OCI-LY3 (cell line): Measurements from ENCODE around the gene CUZD1.

ENCODE experiments used
- H2AFZ ChIP-seq: fragments of 200-600, 300-600 bp; shearing (Covaris generic); 2 replicates; pipeline ENCODE4 v1.6.0; 2014; ENCODE audit warnings: antibody characterized with exemption, low read depth, low read length
- H3K27ac ChIP-seq: fragments of 200-600, 300-600 bp; sonication (generic); 2 replicates; pipeline ENCODE4 v1.5.1; 2014; ENCODE audit warnings: mild to moderate bottlenecking, low read length, moderate library complexity, mixed read lengths
- H3K27me3 ChIP-seq: fragments of 200-600, 300-600 bp; sonication (generic); 2 replicates; pipeline ENCODE4 v1.6.1; 2014; ENCODE audit warnings: low read depth, low read length, mixed read lengths
- H3K36me3 ChIP-seq: fragments of 200-600, 300-600 bp; sonication (generic); replicated peaks from 2 replicates; pipeline ENCODE3; 2014; ENCODE audit warnings: low read depth, low read length, mixed read lengths
- H3K4me1 ChIP-seq: fragments of 300-600, 200-600 bp; sonication (generic); 2 replicates; pipeline ENCODE4 v1.6.1; 2014; ENCODE audit warnings: low read length, mixed read lengths
- H3K4me2 ChIP-seq: fragments of 200-600, 300-600 bp; sonication (generic); 2 replicates; pipeline ENCODE4 v1.6.1; 2014; ENCODE audit warnings: low read length, mixed read lengths
- H3K4me3 ChIP-seq: fragments of 300-600, 200-600 bp; sonication (generic); 2 replicates; pipeline ENCODE4 v1.5.1; 2014; ENCODE audit warnings: antibody characterized with exemption, mild to moderate bottlenecking, low read length, moderate library complexity
- H3K79me2 ChIP-seq: fragments of 300-600, 200-600 bp; shearing (Covaris generic); 2 replicates; pipeline ENCODE4 v1.6.1; 2014; ENCODE audit warnings: mild to moderate bottlenecking, low read length, mixed read lengths
- H3K9ac ChIP-seq: fragments of 300-600, 200-600 bp; shearing (Covaris generic); 2 replicates; pipeline ENCODE4 v1.6.0; 2014; ENCODE audit warnings: mild to moderate bottlenecking, low read length, moderate library complexity
- H3K9me3 ChIP-seq: fragments of 200-600, 300-600 bp; shearing (Covaris generic); 2 replicates; pipeline ENCODE4 v1.6.1; 2014; ENCODE audit warnings: low read length, mixed read lengths; ENCODE audit not compliant: insufficient read depth
- H4K20me1 ChIP-seq: fragments of 200-600, 300-600 bp; sonication (generic); 2 replicates; pipeline ENCODE4 v1.6.1; 2016; ENCODE audit warnings: low read length, mixed read lengths; ENCODE audit not compliant: insufficient read depth
- EZH2phosphoT487 ChIP-seq: fragments of 200-600 bp; shearing (Covaris generic); IDR thresholded peaks from 2 replicates; pipeline ENCODE4 v1.6.1; 2018; ENCODE audit warnings: antibody characterized with exemption, mixed run types, low read depth
- TF ChIP-seq, protein P1 (sequence below): fragments of 200-600, 300-600 bp; sonication (generic); IDR thresholded peaks from 2 replicates; pipeline ENCODE4 v1.5.1; 2014; ENCODE audit warnings: antibody characterized with exemption, low read length, low read depth

The CUZD1 gene

GRCh38 chr10:122838880-122839279, 6.8 kb downstream of the CUZD1 start:
- Histone ChIP-seq H3K79me2 (no peaks in the 10 kb centered on the region), H2AFZ (no peak overlapping the region), H4K20me1 (no peaks in the 10 kb centered on the region), H3K9me3 (no peaks in the 10 kb centered on the region), H3K27me3 (no peaks in the 10 kb centered on the region), H3K4me2 (no peak overlapping the region), H3K4me3 (no peak overlapping the region), H3K9ac (no peak overlapping the region), H3K36me3 (peaks cover 9% of the 10 kb centered on the region), H3K4me1 (no peaks in the 10 kb centered on the region), H3K27ac (no peak overlapping the region)
- no peak for TF ChIP-seq EZH2phosphoT487
- TF ChIP-seq, protein P1, sequence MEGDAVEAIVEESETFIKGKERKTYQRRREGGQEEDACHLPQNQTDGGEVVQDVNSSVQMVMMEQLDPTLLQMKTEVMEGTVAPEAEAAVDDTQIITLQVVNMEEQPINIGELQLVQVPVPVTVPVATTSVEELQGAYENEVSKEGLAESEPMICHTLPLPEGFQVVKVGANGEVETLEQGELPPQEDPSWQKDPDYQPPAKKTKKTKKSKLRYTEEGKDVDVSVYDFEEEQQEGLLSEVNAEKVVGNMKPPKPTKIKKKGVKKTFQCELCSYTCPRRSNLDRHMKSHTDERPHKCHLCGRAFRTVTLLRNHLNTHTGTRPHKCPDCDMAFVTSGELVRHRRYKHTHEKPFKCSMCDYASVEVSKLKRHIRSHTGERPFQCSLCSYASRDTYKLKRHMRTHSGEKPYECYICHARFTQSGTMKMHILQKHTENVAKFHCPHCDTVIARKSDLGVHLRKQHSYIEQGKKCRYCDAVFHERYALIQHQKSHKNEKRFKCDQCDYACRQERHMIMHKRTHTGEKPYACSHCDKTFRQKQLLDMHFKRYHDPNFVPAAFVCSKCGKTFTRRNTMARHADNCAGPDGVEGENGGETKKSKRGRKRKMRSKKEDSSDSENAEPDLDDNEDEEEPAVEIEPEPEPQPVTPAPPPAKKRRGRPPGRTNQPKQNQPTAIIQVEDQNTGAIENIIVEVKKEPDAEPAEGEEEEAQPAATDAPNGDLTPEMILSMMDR, result no peak

GRCh38 chr10:122835908-122836307, 9.7 kb downstream of the CUZD1 start:
- no peaks in the 10 kb centered on the region for H3K27me3 ChIP-seq
- no peak overlapping the region for H2AFZ ChIP-seq
- H3K27ac ChIP-seq, result no peak overlapping the region
- no peak overlapping the region for H3K4me3 ChIP-seq
- no peak for TF ChIP-seq EZH2phosphoT487
- TF ChIP-seq, protein P1, result no peak
- H4K20me1 ChIP-seq, result no peaks in the 10 kb centered on the region
- no peak overlapping the region for H3K4me2 ChIP-seq
- H3K36me3 ChIP-seq, result peaks cover 18% of the 10 kb centered on the region
- H3K4me1 ChIP-seq, result no peaks in the 10 kb centered on the region
- no peaks in the 10 kb centered on the region for H3K79me2 ChIP-seq
- no peaks in the 10 kb centered on the region for H3K9me3 ChIP-seq
- H3K9ac ChIP-seq, result no peak overlapping the region

DNA sequence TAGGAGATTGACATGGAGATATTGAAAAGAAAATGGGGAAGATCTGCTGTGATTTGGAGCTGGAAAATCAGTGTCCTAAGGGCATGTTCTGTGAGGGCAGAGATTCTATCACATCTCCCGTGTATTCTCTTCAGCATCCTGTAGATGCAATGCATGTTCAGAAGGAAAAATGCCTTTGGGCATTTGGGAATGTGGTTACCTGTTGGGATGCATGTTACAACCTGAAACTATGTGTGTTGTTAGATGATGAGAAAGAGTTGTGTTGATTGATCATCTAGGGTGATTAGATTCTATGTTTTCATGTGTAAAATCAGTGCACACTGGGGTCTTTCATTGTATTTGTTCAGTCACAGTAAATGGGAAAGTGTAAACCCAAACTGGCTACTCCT, 14.7 kb downstream of the CUZD1 start:
- no peak overlapping the region for H3K27ac ChIP-seq
- no peak overlapping the region for H3K4me2 ChIP-seq
- no peak overlapping the region for H3K4me3 ChIP-seq
- no peaks in the 10 kb centered on the region for H3K9me3 ChIP-seq
- H3K4me1 ChIP-seq, result no peaks in the 10 kb centered on the region
- no peaks in the 10 kb centered on the region for H3K79me2 ChIP-seq
- H2AFZ ChIP-seq, result no peak overlapping the region
- no peaks in the 10 kb centered on the region for H3K27me3 ChIP-seq
- no peak overlapping the region for H3K9ac ChIP-seq
- no peaks in the 10 kb centered on the region for H4K20me1 ChIP-seq
- TF ChIP-seq, protein P1, result no peak
- TF ChIP-seq EZH2phosphoT487, result no peak
- H3K36me3 ChIP-seq, result peaks cover 24% of the 10 kb centered on the region

GRCh38 chr10:122830273-122830964, 15.2 kb downstream of the CUZD1 start:
- Histone ChIP-seq H3K9ac (no peak overlapping the region), H3K4me1 (no peaks in the 10 kb centered on the region), H2AFZ (no peak overlapping the region), H3K79me2 (no peaks in the 10 kb centered on the region), H3K36me3 (peaks cover 24% of the 10 kb centered on the region), H3K4me2 (no peak overlapping the region), H3K27ac (no peak overlapping the region), H3K4me3 (no peak overlapping the region), H3K9me3 (no peaks in the 10 kb centered on the region), H3K27me3 (no peaks in the 10 kb centered on the region), H4K20me1 (no peaks in the 10 kb centered on the region)
- TF ChIP-seq, protein P1, result no peak
- TF ChIP-seq EZH2phosphoT487, result no peak
